ENCODE data around the gene ABCB9.
A peak's percentile ranks its signal among the peaks of the same experiment; 100 is the strongest.
"Not testable (repeated sequence)": the region's sequence is repeated elsewhere in the genome, so short reads cannot be mapped to it uniquely, and the experiment has no call there.

ABCB9 gene

DNA sequence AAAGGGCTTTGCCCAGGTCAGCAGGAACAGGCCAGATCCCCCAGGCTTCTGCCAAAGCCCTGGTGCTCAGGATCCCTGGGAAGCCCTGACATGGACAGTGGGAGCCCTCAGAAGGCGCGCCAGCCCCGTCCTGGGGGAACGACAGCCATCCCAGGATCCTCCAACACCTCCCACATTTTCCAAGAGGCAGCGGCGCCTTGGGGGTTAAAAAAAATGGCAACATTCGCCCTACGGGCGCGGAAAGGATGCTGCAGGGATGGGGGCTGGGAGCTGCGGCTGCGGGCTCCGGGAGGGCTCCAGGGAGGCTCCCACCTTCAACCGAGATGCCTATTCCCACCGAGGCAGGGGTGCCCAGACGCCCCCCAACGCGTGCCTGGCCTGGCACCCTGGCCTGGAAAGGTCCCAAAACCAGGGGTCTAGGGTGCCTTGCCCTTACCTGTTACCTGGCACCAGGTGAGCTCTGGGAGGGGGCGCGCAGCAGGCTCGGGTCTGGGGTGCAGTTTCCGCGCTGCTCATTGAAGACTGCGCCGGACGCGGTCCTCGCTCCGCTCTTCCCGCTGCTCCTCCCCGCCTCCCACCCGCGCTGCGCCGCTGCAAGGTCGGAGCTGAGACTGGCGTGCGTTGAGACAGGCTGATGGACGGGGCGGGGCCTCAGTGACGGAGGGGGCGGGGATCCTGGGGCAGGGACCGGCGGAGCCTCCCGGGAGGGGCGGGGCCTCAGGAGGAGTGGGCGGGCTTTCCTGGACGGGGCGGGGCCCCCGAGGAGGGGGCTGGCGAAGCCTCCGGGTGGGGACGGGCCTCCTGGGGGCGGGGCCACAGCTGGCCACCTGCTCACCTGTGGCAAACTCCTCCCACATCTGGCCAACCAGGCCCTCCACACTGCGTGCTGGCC, at the start of gene ABCB9:
Gene ABCB9 (minus strand): TSS at position 613 of the 892 bp plus-strand sequence. CDS start 6,228 bp downstream, outside the sequence.
- DNase-seq = peak; percentile 79

DNA sequence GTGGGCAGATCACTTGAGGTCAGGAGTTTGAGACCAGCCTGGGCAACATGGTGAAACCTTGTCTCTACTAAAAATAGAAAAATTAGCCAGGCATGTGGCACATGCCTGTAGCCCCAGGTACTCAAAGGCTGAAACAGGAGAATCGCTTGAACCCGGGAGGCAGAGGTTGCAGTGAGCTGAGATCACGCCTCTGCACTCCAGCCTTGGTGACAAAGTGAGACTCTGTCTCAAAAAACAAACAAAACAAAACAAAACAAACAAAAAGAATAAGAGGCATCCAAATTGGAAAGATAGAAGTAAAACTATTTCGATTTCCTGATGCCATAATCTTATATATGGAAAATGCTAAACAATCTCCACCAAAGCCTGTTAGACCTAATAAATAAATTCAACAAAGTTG, 48.2 kb upstream of the ABCB9 start:
- DNase-seq = not testable (repeated sequence)

DNA sequence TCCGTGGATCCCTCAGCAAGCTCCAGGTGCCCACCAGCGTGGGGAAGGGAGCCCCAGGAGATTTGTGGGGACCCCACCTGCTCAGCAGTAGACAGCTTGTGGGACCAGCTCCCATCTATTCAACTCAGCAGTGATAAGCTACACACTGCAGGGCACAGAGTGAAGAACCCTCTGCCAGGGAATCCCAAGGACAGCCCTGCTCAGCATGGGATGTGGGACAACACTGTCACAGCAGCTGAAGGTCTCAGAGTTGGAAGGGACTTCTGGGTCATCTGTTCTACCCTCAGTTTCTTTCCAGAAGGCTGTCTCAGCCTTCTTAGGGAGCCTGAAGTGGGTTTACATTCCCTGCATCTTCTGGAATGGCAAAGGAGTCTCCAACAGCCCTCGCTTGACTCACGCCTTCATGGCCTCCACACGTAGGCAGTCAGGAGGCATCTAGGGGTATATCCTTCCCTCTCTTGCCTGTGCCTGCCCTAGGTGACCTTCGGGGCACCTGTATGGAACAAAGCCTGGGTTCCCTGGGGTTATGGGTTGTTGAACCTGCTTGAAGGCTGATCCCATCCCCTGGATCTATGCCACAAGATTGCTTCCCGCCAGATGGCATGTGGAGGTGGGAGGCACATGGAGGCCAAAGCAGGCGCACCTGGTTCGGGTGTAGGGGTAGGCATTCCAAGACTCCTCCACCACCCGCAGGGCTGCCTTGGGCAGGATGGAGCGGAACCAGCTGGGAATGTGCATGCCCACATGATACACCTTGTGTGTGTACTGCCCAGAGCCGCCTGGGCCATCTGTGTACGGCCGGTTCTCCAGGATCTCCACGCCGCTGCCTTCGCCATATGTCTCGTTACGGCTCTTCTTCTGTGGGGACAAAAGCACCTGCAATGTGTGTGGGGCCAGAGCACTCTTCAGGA, 47.2 kb upstream of the ABCB9 start:
- DNase-seq = no peak

DNA sequence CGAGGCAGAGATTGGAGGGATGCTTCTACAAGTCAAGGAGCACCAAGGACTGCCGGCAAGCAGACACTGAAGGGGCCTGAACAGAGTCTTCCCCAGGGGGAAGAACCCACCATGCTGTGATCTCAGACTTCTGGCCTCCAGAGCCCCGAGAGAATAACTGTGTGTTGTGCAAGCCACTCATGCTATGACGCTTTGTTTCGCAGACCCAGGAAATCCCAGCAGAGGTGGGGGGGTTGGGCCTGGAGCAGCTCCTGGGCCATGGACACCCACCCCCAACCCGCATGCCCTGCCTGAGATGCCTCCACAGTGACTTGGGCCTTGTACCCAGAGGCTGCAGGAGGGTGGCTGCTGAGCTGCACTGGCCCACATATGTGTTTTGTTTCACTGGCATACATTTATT, 45.4 kb upstream of the ABCB9 start:
- DNase-seq = no peak

DNA sequence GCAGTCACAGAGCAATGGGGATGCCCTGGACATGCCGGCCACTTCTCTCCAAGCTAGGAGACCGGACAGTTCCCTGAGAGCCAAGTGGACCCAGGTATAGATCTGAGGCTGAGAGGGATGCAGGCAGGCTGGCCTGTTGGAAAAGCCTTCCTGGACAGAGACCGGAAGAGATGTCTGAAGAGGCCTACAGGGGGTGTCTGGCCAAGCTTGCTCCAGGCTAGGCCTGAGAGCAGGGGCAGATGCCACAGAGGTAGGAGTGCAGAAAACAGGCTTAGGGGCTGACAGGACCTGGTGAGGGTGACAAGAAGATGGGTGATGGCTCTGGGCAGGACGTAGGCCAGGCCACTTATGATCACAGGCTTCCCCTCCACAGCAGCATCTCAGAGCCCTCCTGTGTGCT, 44.4 kb upstream of the ABCB9 start:
- no peak for DNase-seq

DNA sequence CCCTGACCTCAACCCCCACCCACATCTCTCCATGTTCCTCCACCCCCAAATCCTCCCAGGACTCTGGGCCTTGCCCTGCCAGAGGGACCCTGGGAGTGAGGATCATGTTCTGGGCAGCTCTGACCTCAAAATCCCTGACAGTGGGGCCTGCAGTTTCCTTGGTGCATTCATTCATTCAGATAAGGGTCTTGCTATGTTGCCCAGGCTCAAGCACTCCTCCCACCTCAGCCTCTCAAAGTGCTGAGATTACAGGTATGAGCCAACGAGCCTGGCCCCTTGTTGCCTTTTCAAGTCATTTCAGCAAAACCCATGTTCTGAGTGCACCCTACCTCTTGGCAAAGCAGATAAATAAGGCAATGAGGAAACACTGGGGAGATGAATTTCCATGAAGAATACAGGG, 43.8 kb upstream of the ABCB9 start:
- DNase-seq = no peak

DNA sequence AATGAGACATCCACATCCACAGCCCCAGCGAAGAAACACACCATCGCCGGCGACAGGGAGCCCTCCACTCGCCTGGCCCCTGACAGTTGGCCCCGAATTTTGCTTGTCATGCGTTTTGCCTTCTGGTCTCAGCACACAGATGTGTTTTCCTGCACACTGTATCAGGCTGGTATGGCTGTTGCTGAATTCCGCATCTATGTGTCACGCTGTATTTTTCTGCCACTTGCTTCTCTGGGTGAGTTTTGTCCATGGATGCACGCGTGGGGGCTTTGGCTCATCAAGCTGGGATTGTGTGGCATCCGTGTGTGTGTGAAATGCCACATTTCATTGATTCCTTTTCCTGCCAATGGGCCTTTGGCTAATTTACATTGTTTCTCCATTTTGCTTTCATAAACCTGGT, 40.7 kb upstream of the ABCB9 start:
- DNase-seq = no peak

DNA sequence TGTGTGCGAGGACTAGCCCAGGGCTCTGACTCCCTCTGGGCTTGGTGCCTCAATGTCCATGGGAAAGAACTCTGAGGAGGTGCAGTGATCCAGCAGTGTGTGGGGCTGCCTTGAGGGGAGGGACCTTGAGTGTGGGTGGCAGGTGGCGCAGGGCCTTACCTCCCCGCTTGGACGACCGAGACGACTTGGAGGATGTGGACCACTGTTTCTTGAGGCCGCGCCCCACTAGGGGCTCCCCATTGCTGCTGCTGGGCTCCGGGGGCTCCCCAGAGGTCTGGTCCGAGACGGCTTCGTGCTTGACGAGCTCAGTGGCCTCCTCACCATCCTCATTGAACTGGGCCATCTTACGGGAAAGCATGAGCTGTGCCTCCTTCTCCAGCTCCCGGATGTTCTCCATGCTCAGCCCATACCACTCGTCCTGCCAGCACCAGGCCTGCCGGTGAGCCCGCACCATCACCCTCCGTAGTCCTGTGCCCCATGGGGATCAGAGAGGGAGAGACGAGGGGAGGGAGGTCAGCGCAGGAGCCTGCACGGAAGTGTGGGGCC, 38.9 kb upstream of the ABCB9 start:
- no peak for DNase-seq

DNA sequence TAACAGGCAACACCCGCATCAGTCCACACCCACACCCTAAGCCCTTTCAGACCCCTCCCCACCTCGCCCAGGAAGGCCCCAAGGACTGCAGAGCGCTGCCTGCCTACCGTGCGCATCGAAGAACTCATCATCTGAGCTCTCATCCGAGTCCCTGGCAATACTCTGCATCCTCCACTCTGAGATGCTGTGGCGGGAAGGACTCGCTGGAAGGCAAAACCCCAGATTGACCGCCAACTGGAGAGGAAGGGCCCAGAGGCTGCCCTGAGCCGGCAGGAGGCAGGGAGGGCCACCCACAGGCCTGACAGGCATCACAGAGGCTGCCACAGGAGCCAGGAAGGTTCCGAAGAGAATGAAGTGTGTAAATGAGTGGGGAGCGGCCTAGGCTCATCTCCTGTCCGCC, 38.0 kb upstream of the ABCB9 start:
- DNase-seq = no peak

DNA sequence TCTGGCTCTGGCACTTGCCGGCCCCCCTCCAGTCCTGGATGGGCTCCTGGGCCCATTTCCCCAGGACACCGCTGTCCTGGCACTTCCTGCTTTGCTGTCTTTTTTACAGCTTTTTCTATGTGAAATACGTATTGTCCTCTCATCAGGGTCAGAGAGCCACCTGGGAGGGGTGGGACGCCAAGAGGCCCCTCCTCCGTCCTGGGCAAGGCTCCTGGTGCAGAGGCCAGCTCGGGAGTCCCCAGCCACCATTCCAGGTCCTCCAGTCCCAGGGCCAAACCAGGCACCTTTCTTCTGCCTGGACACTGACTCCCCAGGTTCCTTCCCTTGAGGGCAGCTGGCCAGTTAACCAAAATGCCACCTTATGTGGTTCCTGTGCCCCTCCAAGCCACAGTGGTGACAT, 37.0 kb upstream of the ABCB9 start:
- no peak for DNase-seq

DNA sequence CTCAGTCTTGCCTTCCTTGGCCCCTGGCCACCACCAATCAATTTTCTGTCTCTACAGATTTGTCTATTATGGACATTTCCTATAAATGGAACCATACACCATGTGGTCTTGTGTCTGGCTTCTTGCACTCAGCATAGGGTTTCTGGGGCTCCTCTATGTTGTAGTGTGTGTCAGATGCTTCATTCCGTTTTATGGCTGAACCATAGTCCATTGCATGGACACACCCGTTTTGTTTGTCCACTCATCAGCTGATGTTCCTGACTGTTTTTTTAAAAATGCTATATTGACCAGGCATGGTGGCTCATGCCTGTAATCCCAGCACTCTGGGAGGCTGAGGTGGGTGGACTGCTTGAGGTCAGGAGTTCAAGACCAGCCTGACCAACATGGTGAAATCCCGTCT, 35.2 kb upstream of the ABCB9 start:
- no peak for DNase-seq

DNA sequence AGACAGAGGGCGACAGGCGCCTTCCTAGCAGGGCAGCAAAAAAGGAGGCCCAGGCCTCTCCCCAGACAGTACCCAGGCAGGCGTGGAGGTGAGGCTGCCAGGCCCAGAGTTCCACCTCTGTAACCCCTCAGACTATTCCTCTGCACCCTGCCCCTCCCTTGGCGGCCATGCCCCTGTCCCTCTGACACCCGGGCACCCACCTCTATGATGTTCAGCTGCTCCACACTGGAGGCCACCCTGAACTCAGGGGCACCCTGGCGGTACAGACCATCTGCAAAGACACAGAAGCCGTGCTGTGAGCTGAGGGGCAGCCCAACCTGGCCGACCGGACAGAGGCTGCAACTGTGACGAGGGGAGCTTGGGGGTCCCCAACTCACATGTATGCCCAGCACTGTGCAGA, 34.3 kb upstream of the ABCB9 start:
- DNase-seq = no peak

DNA sequence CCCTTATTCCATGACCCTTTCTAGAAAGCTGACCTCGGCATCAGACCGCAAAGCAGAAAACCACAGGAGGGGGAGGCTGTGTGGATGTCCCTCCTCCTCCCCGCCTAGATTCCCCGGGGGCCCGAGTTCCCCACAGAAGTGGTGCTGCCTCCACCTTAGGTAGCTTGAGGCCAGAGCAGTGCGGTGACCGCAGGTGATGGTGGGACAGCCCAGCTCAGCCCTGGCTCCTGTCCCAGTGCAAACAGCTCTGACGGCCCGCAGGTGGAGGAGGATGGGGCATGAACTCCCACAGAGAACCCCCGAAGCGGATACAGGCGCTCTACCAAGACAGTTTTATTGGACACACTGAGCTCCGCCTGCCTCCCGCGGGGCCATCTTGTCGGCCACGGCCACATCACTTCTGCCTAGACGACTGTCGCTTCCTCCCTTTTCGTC, 33.7 kb upstream of the ABCB9 start:
- no peak for DNase-seq

DNA sequence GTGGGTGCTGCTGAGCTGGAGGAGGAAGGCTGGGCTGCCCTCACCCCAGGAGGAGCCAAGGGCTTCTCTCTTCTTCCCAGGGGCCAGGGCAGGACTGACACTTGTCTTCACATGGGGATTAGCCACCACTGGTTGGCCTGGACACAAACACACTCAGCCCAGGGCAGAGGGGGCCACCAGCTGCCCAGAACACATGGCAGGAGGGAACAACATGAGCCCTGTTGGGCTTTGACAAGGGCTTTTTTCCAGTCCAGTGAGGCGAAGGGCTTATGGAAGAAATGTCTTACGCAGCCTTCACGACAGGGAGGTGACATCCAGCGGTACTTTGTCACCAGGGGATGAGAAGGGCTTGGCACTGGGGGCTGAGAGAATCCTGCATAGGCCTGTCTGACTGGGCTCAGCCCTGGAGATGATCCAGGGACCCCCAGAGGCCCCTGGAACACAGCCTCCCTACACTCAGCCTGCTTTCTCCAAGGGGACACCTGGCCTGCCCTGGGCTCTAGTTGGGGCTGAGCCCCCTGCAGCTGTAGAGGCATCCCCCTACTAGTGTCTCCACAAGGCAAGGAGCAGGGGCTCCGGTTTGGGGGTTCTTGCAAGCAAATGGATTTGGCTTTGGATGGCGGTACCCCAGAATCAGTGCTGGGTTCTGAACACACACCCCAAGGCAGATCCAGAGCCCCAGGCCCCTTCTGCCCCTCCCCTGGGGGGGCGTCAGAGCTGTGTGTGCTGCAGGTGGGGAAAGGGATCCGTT, 33.1 kb upstream of the ABCB9 start:
- DNase-seq = no peak

DNA sequence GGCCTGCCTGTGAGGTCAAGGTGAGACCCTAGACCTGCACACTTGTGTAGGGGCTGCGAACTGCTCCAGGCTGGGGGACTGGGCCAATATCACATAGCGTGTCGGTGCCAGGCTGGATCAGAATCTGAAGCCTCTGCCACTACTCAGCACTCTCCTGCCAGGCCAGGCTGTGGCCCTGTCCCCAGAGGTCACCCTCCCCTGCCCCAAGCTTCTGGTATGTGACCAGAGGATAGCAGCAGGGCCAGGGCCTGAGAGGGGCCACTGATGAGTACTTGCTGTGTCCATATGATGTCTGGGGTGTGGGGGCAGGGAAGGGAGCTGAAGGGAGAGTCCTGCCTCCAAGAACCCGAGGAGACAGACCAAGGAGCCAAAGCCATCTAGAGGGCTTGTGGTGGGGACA, 32.1 kb upstream of the ABCB9 start:
- no peak for DNase-seq

DNA sequence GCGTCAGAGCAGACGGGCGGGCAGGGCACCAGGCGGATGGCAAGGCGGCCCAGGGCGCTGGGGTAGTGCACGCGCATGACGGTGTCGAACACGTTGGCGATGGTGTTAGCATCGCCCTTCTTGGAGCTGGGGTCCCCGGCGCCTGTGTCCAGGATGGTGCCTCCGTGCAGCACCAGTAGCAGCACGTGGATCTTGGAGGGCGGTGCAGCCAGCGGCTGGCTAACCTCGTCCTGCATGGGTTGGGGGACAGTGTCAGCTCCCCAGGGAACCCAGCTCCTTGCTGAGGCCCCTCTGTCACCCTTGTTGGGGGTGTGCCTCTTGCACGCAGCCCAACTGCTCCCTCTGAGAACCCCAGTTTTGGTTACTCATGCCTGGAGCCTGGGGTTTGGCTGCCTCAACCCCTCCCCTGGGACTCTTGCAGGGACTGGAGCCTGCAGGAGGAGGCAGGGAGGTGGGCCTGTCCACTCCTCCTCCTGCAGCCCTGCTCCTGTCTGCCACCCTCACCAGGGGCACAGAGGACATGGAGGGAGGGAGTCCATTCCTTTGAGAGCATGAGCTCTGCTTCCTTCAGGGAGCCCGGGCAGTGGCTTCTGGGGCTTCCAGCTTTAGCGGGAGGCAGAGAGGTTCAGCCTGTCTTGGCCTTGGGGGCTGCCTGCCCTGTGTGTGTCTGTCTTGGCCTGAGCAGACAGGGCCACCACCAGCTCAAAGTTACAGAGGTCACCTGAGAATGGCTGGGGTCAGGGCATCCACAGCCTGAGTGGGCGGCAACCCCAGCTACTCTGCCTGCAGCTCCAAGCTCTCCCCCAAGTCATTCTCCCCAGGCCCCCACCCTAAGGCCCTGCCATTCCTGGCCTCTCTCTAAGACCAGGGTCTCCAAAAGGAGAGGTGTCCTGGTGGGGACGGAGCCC, 31.3 kb upstream of the ABCB9 start:
- DNase-seq = no peak

DNA sequence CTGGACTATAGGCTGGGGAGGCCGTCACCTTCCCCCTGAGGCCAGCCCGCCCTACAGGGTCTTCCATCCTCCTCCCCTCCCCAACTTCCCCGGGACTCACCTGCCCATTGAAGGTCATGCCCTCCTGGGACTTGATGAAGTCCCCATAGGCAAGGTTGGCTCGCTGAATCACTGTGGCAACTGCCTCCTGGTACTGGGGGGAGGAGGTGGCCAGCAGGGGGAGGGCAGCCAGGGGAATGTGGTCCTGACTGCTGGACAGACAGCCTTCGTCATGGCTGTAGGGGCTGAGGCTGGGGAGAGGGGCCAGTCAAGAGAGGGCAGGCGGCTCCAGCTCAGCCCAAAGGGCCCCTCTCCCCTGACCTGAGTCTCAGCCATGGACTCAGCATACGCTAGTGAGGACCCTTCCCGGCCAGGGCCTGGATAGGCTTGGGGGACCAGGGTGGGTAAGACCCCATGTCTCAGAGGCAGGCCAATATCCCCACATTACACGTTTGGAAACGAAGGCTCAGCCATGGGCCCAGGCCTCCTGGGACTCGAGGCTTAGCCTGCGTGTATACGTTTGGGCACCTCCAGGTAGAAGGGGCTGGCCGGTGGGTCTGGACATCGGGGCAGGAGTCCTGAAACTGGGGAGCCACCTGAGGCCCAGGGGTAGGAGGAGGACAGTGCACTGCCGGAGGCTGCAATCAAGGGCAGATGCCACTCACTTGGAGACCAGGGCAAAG, 30.5 kb upstream of the ABCB9 start:
- DNase-seq = no peak

DNA sequence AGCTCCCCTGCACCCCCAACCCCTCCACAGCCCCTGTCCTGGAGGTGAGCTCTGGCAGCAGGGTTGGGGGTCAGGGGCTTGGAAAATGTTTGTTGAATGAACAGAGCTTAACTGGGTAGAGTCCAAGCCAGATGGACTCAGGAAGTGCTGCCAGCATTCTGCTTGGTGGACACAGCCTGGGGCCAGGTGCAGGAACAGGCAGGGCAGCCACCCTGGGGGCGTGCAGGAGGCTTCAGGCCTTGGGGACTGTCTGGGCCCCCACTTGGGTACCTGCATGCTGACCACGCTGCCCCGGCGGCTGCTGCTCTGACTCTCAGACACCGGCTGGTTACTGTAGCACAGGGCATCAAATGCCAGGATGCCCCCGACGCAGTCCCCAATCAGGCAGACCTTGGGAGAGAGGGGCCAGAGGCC, 29.9 kb upstream of the ABCB9 start:
- no peak for DNase-seq

DNA sequence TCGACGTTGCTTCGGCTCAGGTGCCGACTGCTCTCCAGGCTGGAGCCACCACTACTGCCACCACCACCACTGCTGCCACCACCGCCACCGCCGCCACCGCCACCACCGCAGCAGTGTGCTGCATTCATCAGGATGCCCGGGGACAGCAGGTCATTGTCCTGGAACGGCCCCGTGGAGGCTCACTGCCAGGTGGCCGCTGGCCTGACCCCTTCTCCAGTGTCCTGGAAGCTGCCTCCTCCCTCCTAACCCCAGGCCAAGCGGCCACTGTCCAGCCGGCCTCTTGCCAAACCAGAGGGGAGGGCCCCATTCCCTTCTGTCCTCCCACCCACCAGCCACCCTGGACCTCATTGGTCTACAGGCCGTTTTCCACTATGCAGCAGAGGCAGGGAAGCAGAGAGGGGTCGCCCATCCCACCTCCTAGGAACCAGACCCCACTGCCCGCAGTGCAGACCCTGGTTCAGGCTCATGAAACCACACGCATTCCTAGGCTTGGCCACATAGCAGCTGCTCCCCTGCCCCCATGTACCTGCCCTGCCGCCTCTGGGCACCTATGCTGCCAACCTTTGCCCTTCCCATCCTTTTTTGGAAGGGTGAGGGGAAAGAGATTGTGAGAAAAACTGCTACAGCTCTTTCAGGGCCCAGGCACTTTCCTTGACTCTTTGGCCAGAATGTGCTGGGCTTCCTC, 29.4 kb upstream of the ABCB9 start:
- no peak for DNase-seq

DNA sequence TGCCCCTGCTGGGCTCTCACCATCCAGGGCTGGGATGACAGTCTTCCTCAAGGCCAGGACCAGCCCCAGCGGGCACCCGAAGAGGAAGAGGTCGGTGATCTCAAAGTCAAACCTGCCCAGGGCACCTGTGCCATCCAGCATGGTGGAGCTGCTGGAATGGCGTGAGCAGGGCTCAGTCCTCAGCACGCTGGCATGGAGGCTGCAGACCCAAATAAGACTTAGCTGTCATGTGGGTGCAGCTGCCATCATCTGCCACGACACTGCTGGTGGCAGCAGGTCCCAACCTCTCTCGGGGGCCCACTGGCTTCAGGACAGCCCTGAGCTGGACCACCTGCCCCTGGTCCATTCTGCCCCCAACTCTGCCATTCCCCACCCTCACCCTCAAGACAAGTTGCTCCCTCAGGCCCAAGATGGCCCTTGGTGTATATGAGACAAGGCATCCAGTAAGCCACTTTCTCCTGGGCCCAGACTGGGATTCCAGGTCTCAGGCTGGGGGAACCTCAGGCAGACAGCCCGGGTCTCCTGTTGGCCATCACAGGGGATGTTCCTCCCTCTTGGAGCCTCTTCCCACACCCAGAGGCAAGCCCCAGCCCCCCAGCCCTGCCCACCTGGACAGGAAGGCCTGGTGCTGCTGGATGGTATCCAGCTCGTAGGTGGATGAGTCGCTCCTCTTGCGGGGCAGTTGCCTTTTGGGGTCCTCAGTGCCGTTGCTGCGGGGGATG, 28.7 kb upstream of the ABCB9 start:
- DNase-seq = no peak

All from kidney glomerular epithelial cell (primary cell).